Panc1 (cell line): ENCODE results near the gene SLC19A2.

Experiments
- CTCF ChIP-seq: fragments of 450-650 bp; IDR thresholded peaks from 2 replicates; pipeline ENCODE4 v1.5.1; 2017; ENCODE audit warnings: mild to moderate bottlenecking
- POLR2AphosphoS5 ChIP-seq: IDR thresholded peaks from 2 replicates; pipeline ENCODE4 v1.6.1; 2012; ENCODE audit warnings: mild to moderate bottlenecking, low read depth, low read length, moderate library complexity
- SIN3A ChIP-seq: IDR thresholded peaks from 2 replicates; pipeline ENCODE4 v1.6.1; 2012; ENCODE audit warnings: low read depth, mild to moderate bottlenecking, low read length, moderate library complexity, borderline replicate concordance; ENCODE audit not compliant: insufficient read depth
- TF ChIP-seq, protein P1 (sequence below), 2 experiments: IDR thresholded peaks; 2 replicates each; pipeline ENCODE4 v1.6.1; 2011 to 2012; ENCODE audit warnings: low read depth in 2 of 2, control low read depth in 1 of 2, low read length in 1 of 2, mild to moderate bottlenecking in 1 of 2, moderate library complexity in 1 of 2; ENCODE audit not compliant: insufficient read depth in 1 of 2

DNA sequence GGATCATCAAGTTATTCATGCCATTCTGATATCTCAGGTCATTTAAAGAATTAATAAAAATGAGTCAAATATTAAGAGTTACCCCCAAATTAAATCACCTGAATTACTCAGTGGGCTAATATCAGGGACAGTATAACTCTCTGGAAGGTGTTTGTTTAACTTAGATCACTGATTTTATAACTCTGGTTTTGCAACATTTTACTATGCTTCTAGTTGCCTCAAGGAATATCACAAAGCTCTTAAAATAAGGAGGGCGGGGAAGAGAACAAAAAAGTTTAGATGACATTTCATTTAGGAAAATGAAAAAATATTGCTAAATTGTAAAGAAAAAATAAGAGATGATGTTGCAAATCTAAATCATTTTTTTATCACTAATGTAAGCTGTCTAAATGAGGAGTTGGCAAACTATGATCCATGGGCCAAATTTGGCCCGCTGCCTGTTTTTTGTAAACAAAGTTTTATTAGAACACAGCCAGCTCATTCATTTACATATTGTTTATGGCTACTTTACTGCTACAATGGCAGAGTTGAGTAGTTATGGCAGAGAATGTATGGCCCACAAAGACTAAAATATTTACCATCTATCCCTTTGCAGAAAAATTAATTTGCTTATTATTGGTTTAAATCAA, 31.9 kb upstream of the SLC19A2 start:
- TF ChIP-seq CTCF (no peak), POLR2AphosphoS5 (no peak), SIN3A (no peak)
- TF ChIP-seq, protein P1, sequence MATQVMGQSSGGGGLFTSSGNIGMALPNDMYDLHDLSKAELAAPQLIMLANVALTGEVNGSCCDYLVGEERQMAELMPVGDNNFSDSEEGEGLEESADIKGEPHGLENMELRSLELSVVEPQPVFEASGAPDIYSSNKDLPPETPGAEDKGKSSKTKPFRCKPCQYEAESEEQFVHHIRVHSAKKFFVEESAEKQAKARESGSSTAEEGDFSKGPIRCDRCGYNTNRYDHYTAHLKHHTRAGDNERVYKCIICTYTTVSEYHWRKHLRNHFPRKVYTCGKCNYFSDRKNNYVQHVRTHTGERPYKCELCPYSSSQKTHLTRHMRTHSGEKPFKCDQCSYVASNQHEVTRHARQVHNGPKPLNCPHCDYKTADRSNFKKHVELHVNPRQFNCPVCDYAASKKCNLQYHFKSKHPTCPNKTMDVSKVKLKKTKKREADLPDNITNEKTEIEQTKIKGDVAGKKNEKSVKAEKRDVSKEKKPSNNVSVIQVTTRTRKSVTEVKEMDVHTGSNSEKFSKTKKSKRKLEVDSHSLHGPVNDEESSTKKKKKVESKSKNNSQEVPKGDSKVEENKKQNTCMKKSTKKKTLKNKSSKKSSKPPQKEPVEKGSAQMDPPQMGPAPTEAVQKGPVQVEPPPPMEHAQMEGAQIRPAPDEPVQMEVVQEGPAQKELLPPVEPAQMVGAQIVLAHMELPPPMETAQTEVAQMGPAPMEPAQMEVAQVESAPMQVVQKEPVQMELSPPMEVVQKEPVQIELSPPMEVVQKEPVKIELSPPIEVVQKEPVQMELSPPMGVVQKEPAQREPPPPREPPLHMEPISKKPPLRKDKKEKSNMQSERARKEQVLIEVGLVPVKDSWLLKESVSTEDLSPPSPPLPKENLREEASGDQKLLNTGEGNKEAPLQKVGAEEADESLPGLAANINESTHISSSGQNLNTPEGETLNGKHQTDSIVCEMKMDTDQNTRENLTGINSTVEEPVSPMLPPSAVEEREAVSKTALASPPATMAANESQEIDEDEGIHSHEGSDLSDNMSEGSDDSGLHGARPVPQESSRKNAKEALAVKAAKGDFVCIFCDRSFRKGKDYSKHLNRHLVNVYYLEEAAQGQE (IDR thresholded peaks at IDR 0.05; ENCODE audit: insufficient read depth in 1 of 2, low read depth in 2 of 2, low read length in 1 of 2), result no peak
